GM21786 (cell line): Measurements from ENCODE around the gene CCL19.

Experiments used
- ATAC-seq: cut with Tn5 transposase; IDR thresholded peaks from one replicate; pipeline ENCODE4 v1.9.1; 2021; ENCODE audit not compliant: unreplicated experiment

Gene CCL19

GRCh38 chr9:34642679-34643078 is 48.4 kb downstream of the CCL19 start:
- ATAC-seq: no peak
